ENCODE results near the gene HSPB8.
A peak's percentile ranks its signal among the peaks of the same experiment; 100 is the strongest.

Gene HSPB8, protein sequence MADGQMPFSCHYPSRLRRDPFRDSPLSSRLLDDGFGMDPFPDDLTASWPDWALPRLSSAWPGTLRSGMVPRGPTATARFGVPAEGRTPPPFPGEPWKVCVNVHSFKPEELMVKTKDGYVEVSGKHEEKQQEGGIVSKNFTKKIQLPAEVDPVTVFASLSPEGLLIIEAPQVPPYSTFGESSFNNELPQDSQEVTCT

DNA sequence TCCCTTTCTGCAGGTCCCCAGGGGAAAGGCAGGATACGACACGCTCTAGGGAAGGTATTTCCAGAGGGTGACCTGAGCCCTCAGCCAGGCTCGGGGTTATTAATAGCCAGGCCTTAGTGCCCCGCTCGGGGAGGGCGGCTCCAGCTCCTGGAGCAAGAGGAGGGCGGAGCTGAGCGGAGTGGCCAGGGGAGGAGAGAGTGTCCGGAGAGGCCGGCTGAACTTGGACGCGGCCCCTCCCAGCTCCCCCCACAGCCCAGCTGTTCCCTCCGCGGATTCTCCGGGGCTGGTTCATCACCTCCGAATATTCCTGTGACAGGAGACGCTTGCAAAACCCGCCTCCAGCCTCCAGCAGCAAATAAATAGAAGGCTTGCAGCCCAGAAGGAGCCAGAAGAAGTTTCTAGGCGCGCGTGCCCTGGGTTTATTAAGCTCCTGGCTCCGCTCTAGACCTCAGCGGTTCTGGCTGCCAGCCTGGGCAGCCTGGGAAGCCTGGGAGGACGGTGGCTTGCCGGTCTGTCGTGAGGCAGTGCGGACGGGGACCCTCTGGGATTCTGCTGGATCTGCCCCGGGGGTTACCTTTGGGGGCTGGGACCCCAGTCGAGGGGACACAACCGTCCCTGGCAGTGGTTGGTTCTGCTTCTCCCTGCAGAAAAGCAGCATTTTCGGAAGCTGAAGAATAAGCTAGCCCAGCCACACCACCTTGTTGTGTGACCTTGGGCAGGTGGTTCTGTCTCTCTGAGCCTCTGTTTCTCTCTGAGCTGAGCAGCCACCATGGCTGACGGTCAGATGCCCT lies at the start of gene HSPB8:
HSPB8 (plus strand) TSS at position 388 of the 791 bp plus-strand sequence; CDS start at position 770, 382 bp downstream.
- DNase-seq = no peak

DNA sequence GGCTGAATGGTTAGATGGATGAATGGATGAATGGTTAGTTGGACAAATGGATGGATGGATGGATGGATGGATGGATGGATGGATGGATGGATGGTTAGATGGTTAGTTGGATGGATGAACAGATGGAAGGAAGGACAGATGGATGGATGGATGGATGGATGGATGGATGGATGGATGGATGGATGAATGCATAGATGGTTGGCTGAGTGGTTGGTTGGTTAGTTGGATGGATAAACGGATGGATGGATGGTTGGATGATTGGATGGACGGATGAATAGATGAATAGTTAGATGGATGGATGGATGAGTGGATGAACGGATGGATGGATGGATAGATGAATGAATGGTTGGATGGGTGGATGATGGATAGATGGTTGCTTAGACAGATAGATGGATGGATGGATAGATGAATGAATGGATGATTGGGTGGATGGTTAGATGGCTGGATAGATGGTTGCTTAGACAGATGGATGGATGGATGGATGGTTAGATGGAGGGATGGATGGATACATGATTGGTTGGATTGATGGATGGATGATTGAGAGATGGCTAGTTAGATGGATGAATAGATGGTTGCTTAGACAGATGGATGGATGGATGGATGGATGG lies 48.8 kb upstream of the HSPB8 start:
- no peak for DNase-seq

DNA sequence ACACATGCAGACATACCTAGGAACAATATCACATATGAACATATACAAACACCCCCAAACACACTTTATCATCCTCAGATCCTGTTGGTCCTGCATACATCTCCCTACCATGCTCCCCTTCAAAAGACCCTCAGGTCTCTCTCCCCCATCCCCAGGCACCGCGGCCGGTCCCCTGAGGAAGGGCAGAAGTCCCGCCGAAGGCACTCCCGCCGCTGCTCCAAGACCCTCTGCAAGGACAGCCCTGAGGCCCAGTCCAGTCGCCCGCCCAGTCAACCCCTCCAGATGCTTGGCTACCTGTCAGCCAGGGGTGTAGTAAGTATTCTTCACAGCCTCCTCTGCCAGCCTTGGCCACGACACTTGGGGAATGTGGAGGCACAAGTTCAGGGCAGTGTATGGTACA lies 48.2 kb upstream of the HSPB8 start:
- no peak for DNase-seq

DNA sequence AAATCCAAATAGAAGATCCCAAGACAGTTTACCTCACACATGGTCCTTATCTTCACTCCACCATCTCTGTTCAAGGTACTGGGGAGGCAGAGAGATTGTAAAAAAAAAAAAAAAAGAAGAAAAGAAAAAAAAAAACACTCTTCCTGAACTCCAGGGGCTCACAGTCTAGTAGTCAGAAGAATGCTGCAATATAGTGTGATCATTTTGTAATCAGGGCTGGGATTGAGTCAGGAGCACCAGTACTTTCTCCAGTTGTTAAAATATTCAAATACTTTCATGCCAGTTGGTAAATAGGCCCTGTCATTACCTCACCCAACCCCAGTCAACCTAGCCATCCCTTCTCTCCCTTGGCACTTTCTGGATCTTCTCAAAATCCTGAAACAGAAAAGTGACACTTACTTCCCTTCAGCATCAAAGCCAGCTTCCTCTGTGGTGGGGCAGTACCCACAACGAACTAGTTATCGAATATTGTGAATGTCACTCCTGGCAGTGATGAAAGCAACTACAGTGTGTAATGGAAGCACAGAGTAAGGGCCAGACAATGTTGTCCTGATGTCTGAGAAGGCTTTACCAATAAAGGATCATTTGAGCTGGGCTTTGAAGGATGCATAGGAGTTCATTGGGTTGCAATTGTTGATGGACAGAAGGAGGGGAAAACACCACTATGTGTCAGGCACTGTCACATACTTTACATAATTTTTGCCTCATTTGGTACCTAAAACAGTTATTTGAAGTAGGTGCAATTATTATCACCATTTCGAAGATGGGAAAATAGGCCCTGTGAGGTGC lies 44.3 kb upstream of the HSPB8 start:
- DNase-seq = no peak

DNA sequence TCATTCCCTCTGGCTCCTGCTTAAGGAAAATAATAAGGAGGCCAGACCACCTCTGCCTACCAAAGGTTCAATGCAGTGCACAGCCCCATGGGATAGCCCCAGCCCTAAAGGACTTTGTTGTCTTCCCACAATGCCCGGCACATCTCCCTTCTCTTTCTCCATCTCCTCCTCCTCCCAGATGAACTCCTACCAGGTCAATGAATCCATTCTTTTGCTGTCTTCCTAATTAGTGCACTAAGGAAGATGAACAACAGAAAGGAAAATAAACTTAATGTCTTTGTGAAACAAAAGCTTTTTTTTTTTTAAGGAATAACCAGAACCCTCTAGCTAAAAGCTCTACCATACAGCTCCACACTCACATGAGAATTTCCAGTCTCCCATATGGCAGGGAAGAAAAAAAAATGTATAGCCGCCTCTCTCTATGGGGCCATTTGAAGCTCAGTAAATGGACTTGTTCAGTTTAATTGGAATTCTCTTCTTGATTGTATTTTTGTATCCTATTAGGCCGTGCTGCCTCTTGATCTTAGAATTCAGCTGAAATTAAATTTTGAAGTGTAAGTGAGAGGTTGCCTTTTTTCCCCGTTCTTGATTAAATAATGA lies 41.8 kb upstream of the HSPB8 start:
- no peak for DNase-seq

DNA sequence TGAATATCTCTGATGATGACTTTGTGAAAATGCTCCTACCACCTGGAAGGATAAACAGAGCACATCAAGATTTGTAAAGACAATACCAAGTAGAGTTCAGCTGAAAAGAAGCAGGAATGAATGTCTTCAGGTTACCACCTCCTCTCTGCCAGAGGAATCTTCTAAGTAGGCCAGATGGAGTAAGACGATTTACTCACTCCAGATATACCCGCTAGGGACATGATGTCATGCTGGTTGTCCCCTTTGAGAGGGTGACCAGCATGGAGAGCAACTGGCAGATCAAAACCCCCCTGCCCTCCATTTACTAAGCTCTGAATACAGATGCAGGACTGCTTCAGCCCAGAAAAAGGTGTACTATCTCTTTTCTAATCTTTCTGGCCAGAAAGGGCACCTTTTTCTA lies 39.3 kb upstream of the HSPB8 start:
- DNase-seq = no peak

DNA sequence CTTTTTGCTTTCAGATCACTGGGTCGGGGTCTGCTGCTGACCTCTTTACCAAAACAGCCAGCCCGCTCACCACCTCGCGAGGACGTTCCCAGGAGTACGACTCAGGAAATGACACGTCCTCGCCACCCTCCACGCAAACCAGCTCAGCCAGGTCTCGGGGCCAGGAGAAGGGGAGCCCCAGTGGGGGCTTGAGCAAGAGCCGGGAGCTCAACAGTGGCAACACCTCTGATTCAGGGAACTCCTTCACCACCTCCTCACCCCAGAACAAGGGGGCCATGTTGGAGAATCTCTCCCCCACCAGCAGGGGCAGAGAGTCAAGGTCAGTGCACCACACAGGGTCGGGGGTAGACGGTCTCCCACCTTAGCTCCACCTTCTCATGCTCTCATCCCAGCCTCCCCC lies 33.4 kb upstream of the HSPB8 start:
- DNase-seq = no peak

DNA sequence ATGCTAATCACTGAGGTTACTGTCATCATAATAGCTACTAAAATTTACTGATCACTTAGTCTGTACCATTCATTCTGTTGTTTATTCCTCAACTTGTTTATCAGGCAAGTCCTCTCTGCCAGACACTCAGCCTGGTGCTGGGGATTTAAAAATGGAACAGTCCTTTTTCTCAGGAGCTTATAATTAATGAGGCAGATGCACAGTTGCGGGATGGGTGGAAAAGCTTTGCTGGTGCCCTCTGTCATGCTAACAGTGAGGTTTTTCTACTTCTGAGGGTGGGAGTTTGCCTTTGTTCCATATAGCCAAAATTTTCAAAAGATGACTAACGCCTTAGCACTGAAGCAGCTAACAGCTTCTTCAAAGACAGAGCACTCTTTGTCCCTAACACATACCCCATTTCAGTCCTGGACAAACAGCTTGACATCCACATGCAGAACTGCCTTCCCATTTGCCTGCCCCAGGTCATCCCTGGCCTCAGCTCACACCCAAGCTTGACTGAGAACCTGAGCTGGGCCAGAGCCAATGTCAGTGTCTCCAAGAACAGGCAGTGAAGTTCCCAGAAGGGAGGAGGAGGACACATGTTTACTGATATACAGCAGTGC lies 30.8 kb upstream of the HSPB8 start:
- no peak for DNase-seq

DNA sequence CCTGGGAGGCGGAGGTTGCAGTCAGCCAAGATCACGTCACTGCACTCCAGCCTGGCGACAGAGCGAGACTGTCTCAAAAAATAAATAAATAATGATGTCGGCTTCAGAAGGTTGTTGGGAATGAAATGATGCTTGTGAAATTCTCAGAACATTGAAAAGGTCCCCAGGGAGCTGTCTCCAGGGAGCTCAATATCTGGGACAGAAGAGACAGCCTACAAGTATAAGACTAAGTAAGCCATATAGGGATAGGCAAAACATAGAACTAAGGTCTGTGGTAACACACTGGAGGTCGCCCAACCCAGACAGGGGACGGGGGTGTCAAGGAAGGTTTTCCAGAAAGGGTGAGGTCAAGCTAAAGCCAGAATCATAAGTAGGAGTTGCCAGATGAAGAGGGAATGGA lies 29.5 kb upstream of the HSPB8 start:
- DNase-seq = no peak

DNA sequence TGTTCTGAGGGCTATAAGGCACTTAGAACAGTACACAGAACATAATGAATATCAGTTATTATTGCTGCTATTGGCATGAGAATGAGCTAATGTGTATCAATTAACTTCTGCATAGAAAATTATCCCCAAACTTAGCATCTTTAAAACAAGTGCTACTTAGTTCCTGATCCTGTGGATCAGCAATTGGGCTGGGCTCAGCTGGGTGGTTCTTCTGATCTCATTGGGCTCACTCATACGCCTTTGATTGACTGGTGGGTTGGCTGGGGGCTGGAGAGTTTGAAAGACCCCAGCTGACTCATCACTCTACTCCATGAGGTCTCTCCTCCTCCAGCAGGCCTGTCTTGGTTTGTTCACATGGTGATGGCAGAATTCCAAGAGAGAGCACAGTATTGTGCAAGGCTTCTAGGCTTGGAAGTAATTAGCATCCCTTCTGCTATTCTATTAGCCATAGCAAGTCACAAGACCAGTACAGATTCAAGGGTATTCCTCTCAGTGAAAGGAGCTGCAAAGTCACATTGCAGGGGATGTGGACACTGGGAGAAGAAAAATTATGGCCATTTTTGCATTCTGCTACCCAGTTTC lies 27.2 kb upstream of the HSPB8 start:
- no peak for DNase-seq

DNA sequence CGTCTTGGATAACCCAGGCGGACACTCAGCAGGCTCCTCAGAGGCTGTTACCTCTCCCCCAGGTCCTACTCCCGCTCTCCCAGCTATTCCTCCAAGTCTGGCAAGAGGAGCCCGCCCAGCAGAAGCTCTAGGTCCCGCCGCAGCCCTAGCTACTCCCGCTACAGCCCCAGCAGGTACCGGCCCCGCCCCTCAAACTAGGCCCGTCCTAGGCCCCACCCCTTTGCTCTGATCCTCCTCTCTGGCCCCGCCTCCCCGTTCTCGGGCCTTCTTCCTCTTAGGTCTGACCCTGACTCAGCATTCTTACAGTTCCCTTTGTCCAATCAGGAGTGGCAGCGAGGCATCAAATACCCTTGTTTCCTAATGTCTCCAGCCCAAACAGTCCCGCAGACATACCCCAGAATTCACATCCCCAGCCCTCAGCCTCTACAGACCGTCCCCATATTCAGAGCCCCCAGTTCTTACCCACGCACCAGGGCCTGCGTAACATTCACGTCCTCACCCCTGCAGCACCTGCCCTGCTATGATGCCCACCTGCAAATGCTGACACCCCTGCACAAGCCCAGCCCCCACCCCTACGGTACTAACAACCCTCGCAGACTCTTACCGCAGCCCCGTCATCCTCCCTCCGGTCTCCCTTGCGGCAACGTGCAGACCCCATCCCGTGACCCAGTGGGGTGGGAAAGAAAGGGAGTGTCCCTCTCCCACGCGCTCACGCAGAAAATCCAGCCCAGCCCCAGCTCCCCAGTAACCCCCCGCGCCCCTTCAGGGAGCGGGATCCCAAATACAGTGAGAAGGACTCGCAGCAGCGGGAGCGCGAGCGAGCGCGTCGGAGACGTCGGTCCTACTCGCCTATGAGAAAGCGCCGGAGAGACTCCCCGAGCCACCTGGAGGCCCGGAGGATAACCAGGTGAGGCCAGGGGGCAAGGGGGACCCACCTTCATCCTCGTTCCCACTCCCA lies 25.0 kb upstream of the HSPB8 start:
- peak; percentile 18 to 20 for DNase-seq

DNA sequence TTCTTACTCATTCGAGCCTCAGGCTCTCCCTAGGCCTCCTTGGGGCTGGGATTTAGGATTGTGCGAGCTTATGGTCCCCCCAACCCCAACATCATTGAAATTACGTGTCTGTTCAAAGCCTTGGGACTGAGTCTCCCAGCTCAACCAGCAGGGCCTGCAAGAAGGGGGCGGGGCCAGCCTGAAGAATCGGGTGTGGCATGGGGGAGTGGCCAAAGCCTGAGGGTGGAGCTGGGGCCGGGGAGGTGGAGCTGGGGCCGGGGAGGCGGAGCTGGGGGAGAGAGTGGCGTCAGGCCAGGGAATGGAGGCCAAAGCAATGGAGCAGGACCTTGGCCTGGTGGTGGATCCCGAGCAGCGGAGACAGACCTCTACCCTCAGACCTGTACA lies 24.3 kb upstream of the HSPB8 start:
- peak; percentile 19 for DNase-seq

DNA sequence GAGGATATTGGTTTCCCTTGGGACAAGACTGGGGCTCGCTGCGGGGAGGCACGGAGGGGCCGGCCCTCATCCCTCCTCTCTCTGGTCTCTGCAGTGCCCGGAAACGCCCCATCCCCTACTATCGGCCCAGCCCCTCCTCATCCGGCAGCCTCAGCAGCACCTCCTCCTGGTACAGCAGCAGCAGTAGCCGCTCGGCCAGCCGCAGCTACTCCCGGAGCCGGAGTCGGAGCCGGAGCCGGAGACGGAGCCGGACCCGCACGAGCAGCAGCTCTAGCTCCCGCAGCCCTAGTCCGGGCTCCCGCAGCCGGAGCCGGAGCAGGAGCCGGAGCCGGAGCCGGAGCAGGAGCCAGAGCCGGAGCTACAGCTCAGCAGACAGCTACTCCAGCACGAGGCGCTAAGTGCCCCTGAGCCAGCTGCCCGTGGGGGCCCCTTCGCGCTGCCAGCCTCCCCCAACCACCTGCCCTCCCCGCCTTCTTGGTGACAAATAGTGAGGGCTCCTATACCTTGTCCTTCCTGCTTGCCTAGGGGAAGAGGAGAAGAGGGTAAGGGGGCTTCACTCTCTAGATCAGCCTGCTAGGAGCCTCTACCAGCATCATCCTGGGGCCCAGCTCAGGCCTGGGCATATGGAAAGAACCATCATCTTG lies 22.2 kb upstream of the HSPB8 start:
- no peak for DNase-seq

DNA sequence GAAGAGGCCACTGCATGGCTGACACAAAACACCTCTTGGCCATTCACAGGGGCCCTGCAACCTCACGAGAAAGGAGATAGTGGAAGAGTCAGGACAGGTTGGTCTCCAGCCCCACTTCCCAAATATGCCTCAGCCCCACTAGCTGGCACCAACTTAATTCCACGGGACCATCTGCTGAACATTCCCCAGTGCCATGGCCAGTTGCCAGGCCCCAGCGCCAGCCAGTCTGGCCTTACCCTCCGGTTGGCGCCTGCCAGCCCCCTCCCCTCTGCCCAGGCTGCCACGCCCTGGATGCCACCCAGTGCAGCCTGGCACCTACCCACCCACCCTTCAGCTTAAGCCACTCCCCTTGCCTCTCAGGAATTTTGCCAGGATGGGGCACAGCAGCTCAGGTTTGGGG lies 21.2 kb upstream of the HSPB8 start:
- DNase-seq = no peak

DNA sequence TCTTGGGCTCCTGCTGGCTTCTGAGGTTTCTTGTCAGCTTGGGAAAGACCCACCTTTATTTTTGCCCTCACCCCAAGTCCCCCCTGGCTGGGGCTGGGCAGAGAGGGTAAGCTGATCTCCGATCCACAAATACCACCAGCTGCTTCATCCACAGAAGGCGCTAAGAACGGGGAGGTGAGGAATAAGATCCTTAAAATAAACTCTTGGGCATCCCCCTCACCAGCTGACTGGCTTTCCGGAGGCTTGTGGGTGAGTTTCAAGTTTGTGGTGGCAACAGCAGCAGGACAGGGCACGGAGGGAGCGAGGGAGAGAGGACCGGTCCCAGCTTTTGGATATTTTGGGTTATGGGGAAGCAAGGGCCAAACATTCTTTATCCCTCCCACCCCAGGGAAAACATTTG lies 20.8 kb upstream of the HSPB8 start:
- DNase-seq = no peak

DNA sequence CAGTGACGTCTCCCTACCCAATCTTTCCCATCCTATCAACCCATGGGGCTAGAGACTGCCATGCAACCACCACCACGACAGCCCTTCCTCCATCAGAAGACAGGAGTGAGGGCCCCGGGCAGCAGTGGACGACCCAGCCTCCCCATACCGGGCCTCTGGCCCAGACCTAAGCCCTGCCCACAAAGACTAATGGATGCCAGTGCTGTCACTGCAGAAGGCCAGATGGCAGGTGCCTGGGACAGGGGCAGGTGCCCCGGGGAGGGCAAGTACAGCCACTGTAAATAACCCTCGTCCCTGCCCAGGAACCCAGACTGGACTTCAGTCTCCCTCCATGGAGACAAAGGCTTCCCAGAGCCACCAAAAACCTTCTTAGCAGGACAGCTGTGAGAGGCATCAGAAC lies 20.3 kb upstream of the HSPB8 start:
- DNase-seq = no peak

DNA sequence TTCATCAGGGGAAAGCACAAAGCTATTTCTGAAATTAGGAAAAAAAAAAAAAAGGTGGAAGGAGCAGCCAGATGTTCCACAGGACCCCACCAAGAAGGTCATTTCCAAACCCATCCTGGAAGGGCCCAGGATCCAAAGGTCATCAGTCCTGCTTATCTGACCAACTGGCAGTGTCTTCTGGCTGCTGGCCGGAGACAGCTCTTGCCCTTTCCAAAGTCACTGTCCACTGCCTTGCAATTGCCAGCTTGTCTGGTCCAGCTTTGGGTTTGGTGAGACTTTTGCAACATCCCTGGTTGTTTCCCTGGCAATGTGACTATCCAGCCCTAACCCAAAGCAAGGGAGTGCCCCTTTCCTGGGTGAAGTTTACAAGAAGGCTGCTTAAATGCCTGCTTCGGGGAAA lies 18.9 kb upstream of the HSPB8 start:
- no peak for DNase-seq

DNA sequence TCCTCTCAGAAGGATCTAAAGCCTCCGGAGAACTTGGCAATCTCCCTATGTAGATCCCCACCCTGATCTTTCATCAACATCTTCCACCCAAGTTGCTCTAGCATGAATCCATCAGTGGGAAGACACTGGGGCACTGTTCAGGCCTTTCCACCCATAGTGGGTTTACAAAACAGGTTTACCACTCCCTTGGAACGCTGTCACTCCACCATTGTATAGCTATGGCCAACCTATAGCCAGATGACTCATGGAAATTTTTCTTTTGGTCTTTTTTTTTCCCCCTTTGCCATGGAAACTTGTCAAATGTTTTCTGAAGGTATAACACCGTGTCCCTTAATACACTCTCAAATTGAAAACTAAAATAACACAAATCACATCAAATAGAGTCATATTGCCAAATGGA lies 10.8 kb upstream of the HSPB8 start:
- no peak for DNase-seq

DNA sequence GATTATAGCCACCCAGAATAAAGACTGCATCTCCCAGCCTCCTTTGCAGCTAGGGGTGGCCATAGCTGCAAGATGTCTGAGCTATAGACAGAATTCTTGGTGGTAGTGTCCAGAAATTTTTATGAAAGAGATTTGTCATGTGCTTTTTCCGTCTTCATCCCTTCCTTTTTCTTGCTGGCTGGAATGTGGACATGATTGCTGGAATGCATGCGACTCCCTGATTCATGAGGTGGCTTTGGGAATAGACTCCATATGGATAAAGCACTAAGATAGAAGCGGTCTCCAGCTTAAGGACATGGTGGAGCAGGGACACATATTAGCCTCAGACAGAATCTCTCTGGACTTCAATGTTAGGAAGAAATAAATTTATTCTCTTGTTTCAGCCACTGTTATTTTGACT lies 10.0 kb upstream of the HSPB8 start:
- DNase-seq = no peak

DNA sequence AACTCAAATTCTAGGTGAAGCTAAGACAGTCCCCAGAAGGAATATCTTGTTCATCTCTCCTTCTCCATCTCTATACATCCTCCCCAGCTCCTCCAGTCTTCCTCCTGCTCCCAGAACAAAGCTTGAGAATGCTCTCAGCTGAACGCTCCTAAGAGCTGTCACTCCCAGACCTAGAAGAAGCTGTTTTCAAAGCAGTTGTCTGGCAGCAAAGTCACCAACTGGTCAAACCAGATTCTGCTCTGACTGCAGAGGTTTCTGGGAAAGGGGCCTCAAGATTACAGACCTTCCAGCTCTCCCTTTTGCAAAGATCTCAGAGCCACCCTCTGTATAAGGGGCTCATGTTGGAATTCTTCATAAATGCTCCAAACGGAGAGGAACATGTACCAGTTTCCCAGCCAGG lies 9.6 kb upstream of the HSPB8 start:
- no peak for DNase-seq

DNA sequence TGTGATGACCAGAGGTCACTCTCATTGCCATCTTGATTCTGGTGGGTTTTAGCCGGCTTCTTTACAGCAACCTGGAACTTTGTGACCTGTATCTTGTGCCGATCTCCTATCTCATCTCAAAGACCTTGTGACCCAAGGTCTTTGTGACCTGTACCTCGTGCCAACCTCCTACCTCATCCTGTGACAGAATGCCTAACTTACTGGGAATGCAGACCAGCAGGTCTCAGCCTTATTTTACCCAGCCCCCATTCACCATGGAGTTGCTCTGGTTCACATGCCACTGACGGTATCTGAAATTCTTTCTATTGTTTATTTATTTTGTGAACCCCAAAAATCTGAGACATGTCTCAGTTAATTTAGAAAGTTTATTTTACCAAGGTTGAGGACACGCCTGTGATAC lies 7.4 kb upstream of the HSPB8 start:
- DNase-seq = no peak
